Liver (tissue), 9 donors: ENCODE measurements around the gene NXPE1. TPM values are rescaled to one million over a fixed set of nuclear protein-coding genes. Genes with fewer than 3 reads are reported as not detected.
"Not testable (repeated sequence)": the region's sequence is repeated elsewhere in the genome, so short reads cannot be mapped to it uniquely, and the experiment has no call there.

Source experiments
- DNase-seq: peaks from one replicate; pipeline ENCODE4 v3.0.0-alpha.2; 2017; ENCODE audit warnings: low spot score
- H3K27ac ChIP-seq, 2 donors: one replicate each; pipeline ENCODE4 v1.7.0; 2013; ENCODE audit warnings: inconsistent platforms in 2 of 2, low read length in 2 of 2, control low read depth in 1 of 2, low read depth in 1 of 2, mild to moderate bottlenecking in 1 of 2
- H3K27me3 ChIP-seq, 4 donors: one replicate each; pipeline versions ENCODE4 v1.6.1 to v1.7.0; 2013; ENCODE audit warnings: low read length in 3 of 4, inconsistent platforms in 1 of 4, mild to moderate bottlenecking in 1 of 4, moderate library complexity in 1 of 4; ENCODE audit not compliant: control insufficient read depth in 4 of 4, insufficient read depth in 4 of 4
- H3K36me3 ChIP-seq, 4 donors: one replicate each; pipeline versions ENCODE4 v1.6.1 to v1.7.0; 2013; ENCODE audit warnings: low read length in 3 of 4, mild to moderate bottlenecking in 3 of 4, low read depth in 1 of 4, moderate library complexity in 1 of 4; ENCODE audit not compliant: control insufficient read depth in 4 of 4, insufficient read depth in 3 of 4
- H3K4me1 ChIP-seq, 4 donors: one replicate each; pipeline versions ENCODE4 v1.6.1 to v1.7.0; 2013; ENCODE audit warnings: low read length in 3 of 4, mild to moderate bottlenecking in 3 of 4, moderate library complexity in 1 of 4; ENCODE audit not compliant: control insufficient read depth in 4 of 4, insufficient read depth in 4 of 4
- H3K4me3 ChIP-seq, 3 donors: one replicate each; pipeline versions ENCODE4 v1.6.1 to v1.7.0; 2013; ENCODE audit warnings: low read length in 3 of 3, control low read depth in 1 of 3, low read depth in 1 of 3, mild to moderate bottlenecking in 1 of 3
- H3K9ac ChIP-seq, 2 donors: one replicate each; pipeline ENCODE4 v1.7.0; 2013; ENCODE audit warnings: low read length in 2 of 2, mild to moderate bottlenecking in 2 of 2, moderate library complexity in 2 of 2, control low read depth in 1 of 2, low read depth in 1 of 2
- H3K9me3 ChIP-seq, 4 donors: one replicate each; pipeline versions ENCODE4 v1.6.1 to v1.7.0; 2013; ENCODE audit warnings: low read length in 3 of 4; ENCODE audit not compliant: control insufficient read depth in 4 of 4
- FOXA2 ChIP-seq: IDR thresholded peaks from 2 replicates; pipeline ENCODE4 v1.6.1; 2016; ENCODE audit warnings: antibody characterized with exemption
- GABPA ChIP-seq, 2 donors: IDR thresholded peaks in 1 of 2; conservative IDR thresholded peaks in 1 of 2; 2 replicates each; pipeline ENCODE4 v1.6.1; 2016; ENCODE audit warnings: antibody characterized with exemption in 2 of 2, mild to moderate bottlenecking in 1 of 2, moderate library complexity in 1 of 2
- HNF4A ChIP-seq, 2 donors: conservative IDR thresholded peaks; 2 replicates each; pipeline ENCODE4 v1.6.1; 2016; ENCODE audit warnings: antibody characterized with exemption in 2 of 2, mild to moderate bottlenecking in 2 of 2
- HNF4G ChIP-seq: IDR thresholded peaks from 2 replicates; pipeline ENCODE4 v1.6.1; 2016; ENCODE audit warnings: antibody characterized with exemption
- JUND ChIP-seq, 2 donors: IDR thresholded peaks; 2 replicates each; pipeline ENCODE4 v1.6.1; 2016; ENCODE audit warnings: antibody characterized with exemption in 2 of 2
- NR2F2 ChIP-seq: IDR thresholded peaks from 2 replicates; pipeline ENCODE4 v1.6.1; 2016; ENCODE audit warnings: antibody characterized with exemption
- RXRA ChIP-seq, 2 donors: IDR thresholded peaks; 2 replicates each; pipeline ENCODE4 v1.6.1; 2017 to 2018; ENCODE audit warnings: antibody characterized with exemption in 2 of 2, mild to moderate bottlenecking in 1 of 2
- SP1 ChIP-seq: IDR thresholded peaks from 2 replicates; pipeline ENCODE4 v1.6.1; 2018; ENCODE audit warnings: antibody characterized with exemption, mild to moderate bottlenecking
- TAF1 ChIP-seq: conservative IDR thresholded peaks from 2 replicates; pipeline ENCODE4 v1.6.1; 2016; ENCODE audit warnings: antibody characterized with exemption, mild to moderate bottlenecking
- WGBS: extraction: QIAGEN DNeasy Blood & Tissue Kit; methylation state at CpG from one replicate; pipeline ENCODE4 v1.1.7; 2013; 5-methylcytosine and 5-hydroxymethylcytosine counted together
- polyA plus RNA-seq, 2 donors: library from polyadenylated mRNA; stranded (reverse) in 1 of 2; unstranded in 1 of 2; fragments of 200-250 nt in 1 of 2; fragments of >200 nt in 1 of 2; fragmentation: Nextera tagmentation in 1 of 2; extraction: Ambion mirVana in 1 of 2; gene quantifications; one replicate each; pipeline versions ENCODE4 v1.2.1 to v1.2.3, GENCODE V29; 2013 to 2015
- total RNA-seq, 2 donors: library from RNA; depleted of rRNA; stranded (reverse); fragments of >200 nt; gene quantifications; one replicate each; pipeline ENCODE4 v1.2.3, GENCODE V29; 2014
- TF ChIP-seq, protein P1 (sequence below): fragments of 150-350 bp; IDR thresholded peaks from 2 replicates; pipeline ENCODE4 v1.5.1; 2017; ENCODE audit warnings: improper control_type of control experiment, low read depth, low read length; ENCODE audit not compliant: missing input control
- TF ChIP-seq, protein P2 (sequence below): IDR thresholded peaks from 2 replicates; pipeline ENCODE4 v1.6.1; 2016; ENCODE audit warnings: antibody characterized with exemption
- TF ChIP-seq, protein P3 (sequence below): IDR thresholded peaks from 2 replicates; pipeline ENCODE4 v1.6.1; 2016; ENCODE audit warnings: antibody characterized with exemption
- TF ChIP-seq, protein P4 (sequence below): IDR thresholded peaks from 2 replicates; pipeline ENCODE4 v1.6.1; 2016; ENCODE audit warnings: antibody characterized with exemption
- donor health status: healthy.
- donor health status: healthy.
- donor health status: healthy.
- donor health status: healthy.
- donor health status: healthy.

The NXPE1 gene
- total RNA-seq (not detected), polyA plus RNA-seq (not detected)

DNA sequence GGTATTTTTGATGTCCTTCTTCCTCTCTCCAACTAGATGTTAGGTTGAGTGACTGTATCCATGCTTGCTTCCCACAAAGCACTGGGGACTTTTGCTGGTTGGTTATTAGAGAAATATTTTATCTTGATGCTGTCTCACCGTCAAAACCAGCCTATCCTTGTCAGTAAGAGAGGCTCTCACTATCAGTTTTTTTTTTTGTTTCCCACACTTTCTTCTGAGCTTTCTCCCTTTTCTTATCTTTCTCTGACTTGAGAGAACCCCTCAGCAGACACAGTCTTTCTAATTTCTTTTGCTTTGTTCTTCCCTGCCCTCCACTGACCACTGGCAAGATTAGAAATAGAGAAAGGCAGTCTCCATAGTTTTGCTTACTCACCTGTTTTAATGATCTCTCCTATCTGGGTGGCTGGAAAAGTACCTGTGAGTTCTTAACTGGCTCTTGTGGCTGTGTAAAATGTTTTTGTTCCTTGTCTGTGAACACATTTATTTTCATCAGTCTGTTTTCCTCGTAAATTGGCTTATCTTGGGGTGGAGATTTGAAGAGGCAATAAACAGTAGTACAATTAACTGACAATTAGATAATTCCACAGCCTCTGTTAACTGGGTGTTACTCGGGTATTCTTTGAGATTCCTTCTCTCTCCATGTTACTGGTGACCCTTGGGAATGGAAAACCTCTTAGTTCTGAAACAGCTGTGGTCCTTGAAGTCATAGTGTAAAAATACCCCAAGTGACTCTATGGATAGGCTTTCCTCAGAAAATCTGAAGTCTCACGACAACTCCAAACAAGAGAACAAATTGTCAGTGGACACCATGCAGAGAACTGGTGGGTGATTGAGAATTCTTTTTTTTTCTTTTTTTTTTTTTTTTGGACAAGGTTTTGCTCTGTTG lies at the start of gene NXPE1:
Gene NXPE1 (minus strand): TSS at position 457 of the 886 bp plus-strand sequence. CDS start 8,680 bp downstream, outside the sequence.
- Histone ChIP-seq H3K9ac (no peak within 1 kb of the TSS), H3K4me1 (no peaks in the 10 kb centered on the region), H3K4me3 (no peak within 1 kb of the TSS), H3K9me3 (no peaks in the 10 kb centered on the region), H3K27me3 (no peaks in the 10 kb centered on the region), H3K27ac (no peak within 1 kb of the TSS), H3K36me3 (no peaks in the 10 kb centered on the region)
- no peak for TF ChIP-seq FOXA2
- TF ChIP-seq NR2F2, result no peak
- TF ChIP-seq, protein P1, sequence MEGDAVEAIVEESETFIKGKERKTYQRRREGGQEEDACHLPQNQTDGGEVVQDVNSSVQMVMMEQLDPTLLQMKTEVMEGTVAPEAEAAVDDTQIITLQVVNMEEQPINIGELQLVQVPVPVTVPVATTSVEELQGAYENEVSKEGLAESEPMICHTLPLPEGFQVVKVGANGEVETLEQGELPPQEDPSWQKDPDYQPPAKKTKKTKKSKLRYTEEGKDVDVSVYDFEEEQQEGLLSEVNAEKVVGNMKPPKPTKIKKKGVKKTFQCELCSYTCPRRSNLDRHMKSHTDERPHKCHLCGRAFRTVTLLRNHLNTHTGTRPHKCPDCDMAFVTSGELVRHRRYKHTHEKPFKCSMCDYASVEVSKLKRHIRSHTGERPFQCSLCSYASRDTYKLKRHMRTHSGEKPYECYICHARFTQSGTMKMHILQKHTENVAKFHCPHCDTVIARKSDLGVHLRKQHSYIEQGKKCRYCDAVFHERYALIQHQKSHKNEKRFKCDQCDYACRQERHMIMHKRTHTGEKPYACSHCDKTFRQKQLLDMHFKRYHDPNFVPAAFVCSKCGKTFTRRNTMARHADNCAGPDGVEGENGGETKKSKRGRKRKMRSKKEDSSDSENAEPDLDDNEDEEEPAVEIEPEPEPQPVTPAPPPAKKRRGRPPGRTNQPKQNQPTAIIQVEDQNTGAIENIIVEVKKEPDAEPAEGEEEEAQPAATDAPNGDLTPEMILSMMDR, result no peak
- no peak for DNase-seq
- 66% methylated on average over 4 of the region's 4 CpGs for WGBS

DNA sequence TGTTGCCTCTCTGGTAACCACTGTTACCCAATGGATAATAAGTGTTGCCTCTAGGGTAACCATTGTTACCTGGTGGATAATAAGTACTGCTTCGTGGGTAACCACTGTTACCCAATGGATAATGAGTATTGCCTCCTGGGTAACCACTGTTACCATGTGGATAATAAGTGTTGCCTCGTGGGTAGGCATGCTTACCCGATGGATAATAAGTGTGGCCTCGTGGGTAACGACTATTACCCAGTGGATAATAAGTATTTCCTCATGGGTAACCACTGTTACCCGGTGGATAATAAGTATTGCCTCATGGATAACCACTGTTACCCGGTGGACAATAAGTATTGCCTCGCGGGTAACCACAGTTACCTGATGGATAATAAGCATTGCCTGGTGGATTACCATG lies 49.7 kb upstream of the NXPE1 start:
- no peak for DNase-seq
- TF ChIP-seq JUND (IDR thresholded peaks at IDR 0.05) (no peak), HNF4A (conservative IDR thresholded peaks at IDR 0.05) (no peak), GABPA (IDR thresholded peaks at IDR 0.05 in 1 of 2, conservative IDR thresholded peaks at IDR 0.05 in 1 of 2) (no peak), NR2F2 (no peak), HNF4G (no peak), RXRA (IDR thresholded peaks at IDR 0.05) (no peak), SP1 (no peak), FOXA2 (no peak), TAF1 (no peak)
- TF ChIP-seq, protein P2, sequence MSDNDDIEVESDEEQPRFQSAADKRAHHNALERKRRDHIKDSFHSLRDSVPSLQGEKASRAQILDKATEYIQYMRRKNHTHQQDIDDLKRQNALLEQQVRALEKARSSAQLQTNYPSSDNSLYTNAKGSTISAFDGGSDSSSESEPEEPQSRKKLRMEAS, result no peak
- TF ChIP-seq, protein P3, sequence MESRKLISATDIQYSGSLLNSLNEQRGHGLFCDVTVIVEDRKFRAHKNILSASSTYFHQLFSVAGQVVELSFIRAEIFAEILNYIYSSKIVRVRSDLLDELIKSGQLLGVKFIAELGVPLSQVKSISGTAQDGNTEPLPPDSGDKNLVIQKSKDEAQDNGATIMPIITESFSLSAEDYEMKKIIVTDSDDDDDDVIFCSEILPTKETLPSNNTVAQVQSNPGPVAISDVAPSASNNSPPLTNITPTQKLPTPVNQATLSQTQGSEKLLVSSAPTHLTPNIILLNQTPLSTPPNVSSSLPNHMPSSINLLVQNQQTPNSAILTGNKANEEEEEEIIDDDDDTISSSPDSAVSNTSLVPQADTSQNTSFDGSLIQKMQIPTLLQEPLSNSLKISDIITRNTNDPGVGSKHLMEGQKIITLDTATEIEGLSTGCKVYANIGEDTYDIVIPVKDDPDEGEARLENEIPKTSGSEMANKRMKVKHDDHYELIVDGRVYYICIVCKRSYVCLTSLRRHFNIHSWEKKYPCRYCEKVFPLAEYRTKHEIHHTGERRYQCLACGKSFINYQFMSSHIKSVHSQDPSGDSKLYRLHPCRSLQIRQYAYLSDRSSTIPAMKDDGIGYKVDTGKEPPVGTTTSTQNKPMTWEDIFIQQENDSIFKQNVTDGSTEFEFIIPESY, result no peak
- TF ChIP-seq, protein P4, sequence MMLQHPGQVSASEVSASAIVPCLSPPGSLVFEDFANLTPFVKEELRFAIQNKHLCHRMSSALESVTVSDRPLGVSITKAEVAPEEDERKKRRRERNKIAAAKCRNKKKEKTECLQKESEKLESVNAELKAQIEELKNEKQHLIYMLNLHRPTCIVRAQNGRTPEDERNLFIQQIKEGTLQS, result no peak
- TF ChIP-seq, protein P1, result no peak
- Histone ChIP-seq H3K27me3 (no peaks in the 10 kb centered on the region), H3K9ac (no peak overlapping the region), H3K9me3 (no peaks in the 10 kb centered on the region), H3K36me3 (no peaks in the 10 kb centered on the region), H3K4me1 (no peaks in the 10 kb centered on the region), H3K27ac (no peak overlapping the region), H3K4me3 (no peak overlapping the region)
- whole genome bisulfite sequencing, result 86% methylated on average over 9 of the region's 9 CpGs

DNA sequence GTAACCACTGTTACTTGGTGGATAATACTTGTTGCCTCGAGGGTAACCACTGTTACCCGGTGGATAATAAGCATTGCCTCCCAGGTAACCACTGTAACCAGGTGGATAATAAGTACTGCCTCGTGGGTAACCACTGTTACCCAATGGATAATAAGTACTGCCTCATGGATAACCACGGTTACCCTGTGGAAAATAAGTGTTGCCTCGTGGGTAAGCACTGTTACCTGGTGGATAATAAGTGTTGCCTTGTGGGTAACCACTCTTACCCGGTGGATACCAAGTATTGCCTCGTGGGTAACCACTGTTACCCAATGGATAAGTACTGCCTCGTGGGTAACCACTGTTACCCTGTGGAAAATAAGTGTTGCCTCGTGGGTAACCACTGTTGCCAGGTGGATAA lies 48.9 kb upstream of the NXPE1 start:
- not testable (repeated sequence) for H3K4me1 ChIP-seq, H3K9me3 ChIP-seq, H3K27me3 ChIP-seq, H3K9ac ChIP-seq, H3K36me3 ChIP-seq, H3K4me3 ChIP-seq, H3K27ac ChIP-seq
- peak; percentile 22 for DNase-seq
- WGBS, result 81% methylated on average over 9 of the region's 9 CpGs
